Sigmoid colon (tissue), 3 donors: ENCODE measurements around the gene LGALS7B.

ENCODE experiments used
- CTCF ChIP-seq, 4 experiments: fragments of 450-650 bp in 3 of 4; fragments of 200-600 bp in 1 of 4; IDR thresholded peaks; one replicate each; pipeline ENCODE4 v1.5.1; 2016 to 2019; ENCODE audit warnings: antibody characterized with exemption in 4 of 4, mild to moderate bottlenecking in 3 of 4, moderate library complexity in 2 of 4
- POLR2A ChIP-seq, 2 donors: fragments of 450-650 bp; IDR thresholded peaks; one replicate each; pipeline ENCODE4 v1.6.1; 2016; ENCODE audit warnings: antibody characterized with exemption in 2 of 2, mild to moderate bottlenecking in 2 of 2, moderate library complexity in 2 of 2

DNA sequence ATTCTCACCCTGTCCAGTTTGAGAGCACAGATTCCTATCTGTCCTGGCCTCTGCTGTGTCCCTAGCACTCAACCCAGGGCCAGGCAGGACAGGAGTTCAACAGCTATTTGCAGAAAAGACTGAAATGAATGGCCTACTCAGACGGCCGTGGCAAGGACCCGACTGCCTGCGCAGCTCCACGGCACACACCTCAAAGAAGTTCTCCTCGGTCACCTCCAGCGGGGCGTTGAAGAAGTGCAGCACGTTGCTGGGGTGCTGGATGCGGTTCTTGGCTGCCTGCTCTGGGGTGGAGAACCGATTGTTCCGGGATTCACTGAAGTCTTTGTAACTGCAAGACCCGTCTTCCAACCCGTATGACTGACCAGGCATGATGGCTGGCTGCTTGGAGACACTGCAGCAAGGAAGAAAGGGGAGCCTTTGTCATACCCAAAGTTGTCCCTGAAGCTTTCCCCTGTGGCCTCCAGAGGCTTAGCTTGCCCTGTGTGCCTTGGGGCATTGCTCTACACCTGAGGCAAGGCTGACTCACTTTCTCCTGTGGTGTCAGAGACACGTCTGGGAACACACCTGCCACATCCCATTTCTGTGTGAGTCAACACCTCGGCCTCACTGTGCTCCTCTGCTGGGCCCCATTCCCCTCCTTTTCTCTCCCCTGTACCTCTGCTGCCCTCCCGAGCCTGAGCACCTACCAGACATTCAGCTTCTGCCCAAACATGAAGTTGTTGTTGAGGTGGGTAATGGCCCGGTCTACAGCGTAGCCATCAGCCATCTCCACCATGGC lies 49.4 kb downstream of the LGALS7B start:
- TF ChIP-seq POLR2A (IDR thresholded peaks at IDR 0.05) (no peak), CTCF (IDR thresholded peaks at IDR 0.05) (no peak)
